Measurements from ENCODE around the gene STARD7. TPM values are rescaled to one million over a fixed set of nuclear protein-coding genes. Genes with fewer than 3 reads are reported as not detected.

Gene STARD7
- total and polyA plus RNA-seq, 2 donors (not counting 1 experiment from before 2014, with no cell fraction given) = 35.1 to 133 TPM

- peaks cover 2% of the 10 kb centered on the region for H4K20me1 ChIP-seq (ENCODE audit: control insufficient read depth, insufficient read depth, low read length, poor library complexity, severe bottlenecking)
- no peak overlapping the region for H2AFZ ChIP-seq (ENCODE audit: insufficient read depth, low read depth, low read length, poor library complexity, severe bottlenecking)
- H3K27me3 ChIP-seq (replicated peaks in 1 of 4; ENCODE audit: control extremely low read depth in 1 of 4, control insufficient read depth in 3 of 4, insufficient read depth in 4 of 4, low read length in 3 of 4) = no peaks in the 10 kb centered on the region
- WGBS (ENCODE audit: insufficient coverage) = 90% methylated on average over 7 of the region's 7 CpGs
- ATAC-seq (ENCODE audit: low read depth) (no peak), DNase-seq (no peak)
- intact Hi-C loops (cut with micrococcal nuclease) = no loop called here
- no peak overlapping the region for H3K4me3 Mint-ChIP-seq
- H3K9me3 ChIP-seq (ENCODE audit: control extremely low read depth in 1 of 3, control insufficient read depth in 2 of 3, insufficient read depth in 1 of 3, low read length in 2 of 3) = no peaks in the 10 kb centered on the region
- peaks cover 32% of the 10 kb centered on the region for H3K4me1 Mint-ChIP-seq
- H3K9ac ChIP-seq (ENCODE audit: low read length) = no peak overlapping the region
- POLR2A ChIA-PET = no interaction called here
- no peaks in the 10 kb centered on the region for H3K9me3 Mint-ChIP-seq (ENCODE audit: insufficient read depth)
- H3K4me3 ChIP-seq (ENCODE audit: control extremely low read depth in 1 of 5, extremely low read depth in 1 of 5, insufficient read depth in 1 of 5, low read depth in 2 of 5, low read length in 4 of 5) = no peak overlapping the region
- no peaks in the 10 kb centered on the region for H3K27me3 Mint-ChIP-seq
- no peak overlapping the region for H3K4me2 ChIP-seq (replicated peaks; ENCODE audit: low read depth, low read length, poor library complexity, severe bottlenecking)
- CTCF ChIA-PET = interaction anchor here (1.8 to 2.1 kb wide), 2 partner anchors 10 to 12 kb away, joined by 7 to 10 read pairs; no protein-coding TSS in a partner anchor
- peaks cover 32 to 37% of the 10 kb centered on the region in 2 donors for H3K4me1 ChIP-seq (ENCODE audit: control insufficient read depth in 2 of 2, insufficient read depth in 2 of 2, low read length in 2 of 2)
- TF ChIP-seq, protein P1, sequence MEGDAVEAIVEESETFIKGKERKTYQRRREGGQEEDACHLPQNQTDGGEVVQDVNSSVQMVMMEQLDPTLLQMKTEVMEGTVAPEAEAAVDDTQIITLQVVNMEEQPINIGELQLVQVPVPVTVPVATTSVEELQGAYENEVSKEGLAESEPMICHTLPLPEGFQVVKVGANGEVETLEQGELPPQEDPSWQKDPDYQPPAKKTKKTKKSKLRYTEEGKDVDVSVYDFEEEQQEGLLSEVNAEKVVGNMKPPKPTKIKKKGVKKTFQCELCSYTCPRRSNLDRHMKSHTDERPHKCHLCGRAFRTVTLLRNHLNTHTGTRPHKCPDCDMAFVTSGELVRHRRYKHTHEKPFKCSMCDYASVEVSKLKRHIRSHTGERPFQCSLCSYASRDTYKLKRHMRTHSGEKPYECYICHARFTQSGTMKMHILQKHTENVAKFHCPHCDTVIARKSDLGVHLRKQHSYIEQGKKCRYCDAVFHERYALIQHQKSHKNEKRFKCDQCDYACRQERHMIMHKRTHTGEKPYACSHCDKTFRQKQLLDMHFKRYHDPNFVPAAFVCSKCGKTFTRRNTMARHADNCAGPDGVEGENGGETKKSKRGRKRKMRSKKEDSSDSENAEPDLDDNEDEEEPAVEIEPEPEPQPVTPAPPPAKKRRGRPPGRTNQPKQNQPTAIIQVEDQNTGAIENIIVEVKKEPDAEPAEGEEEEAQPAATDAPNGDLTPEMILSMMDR (IDR thresholded peaks at IDR 0.05) = no peak
- TF ChIP-seq EZH2 (IDR thresholded peaks at IDR 0.05; ENCODE audit: borderline replicate concordance, insufficient read depth, low read depth, low read length, poor library complexity, severe bottlenecking) = no peak
- H3K27ac Mint-ChIP-seq = no peak overlapping the region
- H3K36me3 ChIP-seq (replicated peaks in 1 of 2; ENCODE audit: control extremely low read depth in 1 of 2, control insufficient read depth in 1 of 2, extremely low read depth in 1 of 2, insufficient read depth in 2 of 2, low read length in 1 of 2) = peaks cover 0 to 60% of the 10 kb centered on the region in 2 experiments
- no peak overlapping the region for H3K27ac ChIP-seq (ENCODE audit: low read length in 2 of 2)
- peaks cover 42% of the 10 kb centered on the region for H3K79me2 ChIP-seq (ENCODE audit: control insufficient read depth, insufficient read depth, low read length)
Observed at GRCh38 chr2:96253006-96253405, 44.4 kb upstream of the STARD7 start.

DNA sequence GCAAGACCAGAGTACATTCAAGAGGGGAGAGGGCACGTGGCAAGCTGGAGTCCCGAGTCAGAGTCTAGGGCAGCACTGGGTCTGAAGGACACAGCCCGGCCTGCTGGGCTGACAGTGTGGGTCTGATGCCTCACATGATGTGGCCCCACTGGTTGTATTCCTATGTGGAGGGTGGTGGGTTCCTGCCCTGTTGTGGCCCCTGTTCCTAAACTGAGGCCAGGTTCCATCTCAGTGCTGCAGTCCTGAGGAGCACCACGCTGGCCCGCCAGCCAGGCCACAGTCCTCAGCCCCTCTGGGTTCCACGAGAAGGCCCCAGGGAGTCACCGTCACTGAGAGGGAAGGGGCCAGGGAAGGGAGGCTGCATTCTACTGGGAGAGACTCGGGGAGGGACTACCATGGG lies 43.9 kb upstream of the STARD7 start:
- Histone ChIP-seq H3K4me3 (ENCODE audit: control extremely low read depth in 1 of 5, extremely low read depth in 1 of 5, insufficient read depth in 1 of 5, low read depth in 2 of 5, low read length in 4 of 5) (no peak overlapping the region), H3K27ac (ENCODE audit: low read length in 2 of 2) (no peak overlapping the region), H3K9me3 (ENCODE audit: control extremely low read depth in 1 of 3, control insufficient read depth in 2 of 3, insufficient read depth in 1 of 3, low read length in 2 of 3) (no peaks in the 10 kb centered on the region), H3K9ac (ENCODE audit: low read length) (no peak overlapping the region), H3K27me3 (replicated peaks in 1 of 4; ENCODE audit: control extremely low read depth in 1 of 4, control insufficient read depth in 3 of 4, insufficient read depth in 4 of 4, low read length in 3 of 4) (no peaks in the 10 kb centered on the region), H4K20me1 (ENCODE audit: control insufficient read depth, insufficient read depth, low read length, poor library complexity, severe bottlenecking) (no peaks in the 10 kb centered on the region), H3K4me1 (ENCODE audit: control insufficient read depth in 2 of 2, insufficient read depth in 2 of 2, low read length in 2 of 2) (peaks cover 27 to 32% of the 10 kb centered on the region in 2 donors), H3K79me2 (ENCODE audit: control insufficient read depth, insufficient read depth, low read length) (peaks cover 38% of the 10 kb centered on the region), H3K36me3 (replicated peaks in 1 of 2; ENCODE audit: control extremely low read depth in 1 of 2, control insufficient read depth in 1 of 2, extremely low read depth in 1 of 2, insufficient read depth in 2 of 2, low read length in 1 of 2) (peaks cover 0 to 60% of the 10 kb centered on the region in 2 experiments), H3K4me2 (replicated peaks; ENCODE audit: low read depth, low read length, poor library complexity, severe bottlenecking) (no peak overlapping the region), H2AFZ (ENCODE audit: insufficient read depth, low read depth, low read length, poor library complexity, severe bottlenecking) (no peak overlapping the region)
- ChIA-PET POLR2A (interaction anchor here (0.7 kb wide), 1 partner anchor 15 kb away, joined by 4 read pairs; no protein-coding TSS in a partner anchor), CTCF (no interaction called here)
- no peak for ATAC-seq (ENCODE audit: low read depth)
- H3K9me3 Mint-ChIP-seq (ENCODE audit: insufficient read depth) = no peaks in the 10 kb centered on the region
- no peaks in the 10 kb centered on the region for H3K27me3 Mint-ChIP-seq
- intact Hi-C loops (cut with micrococcal nuclease) = no loop called here
- TF ChIP-seq, protein P1 (IDR thresholded peaks at IDR 0.05) = no peak
- no peak for TF ChIP-seq EZH2 (IDR thresholded peaks at IDR 0.05; ENCODE audit: borderline replicate concordance, insufficient read depth, low read depth, low read length, poor library complexity, severe bottlenecking)
- peaks cover 27% of the 10 kb centered on the region for H3K4me1 Mint-ChIP-seq
- no peak overlapping the region for H3K4me3 Mint-ChIP-seq
- WGBS (ENCODE audit: insufficient coverage) = 100% methylated on average over 8 of the region's 8 CpGs
- no peak for DNase-seq
- no peak overlapping the region for H3K27ac Mint-ChIP-seq

All from B cell (primary cell).